ENCODE data around the gene KNCN.

Gene KNCN

GRCh38 chr1:46496505-46496904, 54.9 kb downstream of the KNCN start:
- TF ChIP-seq CTCF (IDR thresholded peaks at IDR 0.05; ENCODE audit: low read depth, low read length): no peak
- no peak for DNase-seq (ENCODE audit: extremely low read depth, low read depth)

- DNase-seq (ENCODE audit: extremely low read depth, low read depth): no peak
- no peak for TF ChIP-seq CTCF (IDR thresholded peaks at IDR 0.05; ENCODE audit: low read depth, low read length)
Measured at GRCh38 chr1:46495778-46496177, 55.7 kb downstream of the KNCN start.
